ENCODE measurements around the gene IL19.

- no peak for TF ChIP-seq CTCF (IDR thresholded peaks at IDR 0.05; ENCODE audit: low read depth, low read length)
- no peak for TF ChIP-seq POLR2A (IDR thresholded peaks at IDR 0.05; ENCODE audit: extremely low read depth, insufficient read length)
These were observed 84.0 kb downstream of the IL19 start for GRCh38 chr1:206854401-206855129.

Data from NB4 (cell line).